Activated CD4-positive, alpha-beta T cell treated with anti-CD3 and anti-CD28 coated beads for 24 hours (primary cell): ENCODE results near the gene SLC16A3.
"Not testable (repeated sequence)": the region's sequence is repeated elsewhere in the genome, so short reads cannot be mapped to it uniquely, and the experiment has no call there.

ENCODE experiments used
- DNase-seq, 2 donors: peaks; one replicate each; pipeline ENCODE4 v3.0.0-alpha.2; 2020; ENCODE audit warnings: low read depth in 2 of 2

Gene SLC16A3

GRCh38 chr17:82204831-82205719, 23.8 kb upstream of the SLC16A3 start:
- DNase-seq = no peak

- peak; percentile 47 to 66 for DNase-seq
Measured at GRCh38 chr17:82205720-82206508, 22.9 kb upstream of the SLC16A3 start.

GRCh38 chr17:82210655-82211054, 18.2 kb upstream of the SLC16A3 start:
- DNase-seq = not testable (repeated sequence)

GRCh38 chr17:82212331-82213250, 16.3 kb upstream of the SLC16A3 start, which contains the start of gene CCDC57:
TSS of gene CCDC57 (minus strand) at chr17:82212842. CDS start at chr17:82201944, 10,898 bp downstream.
- DNase-seq = peak; percentile 46 to 69

- peak in 1 of 2 donors; percentile 51 for DNase-seq
Measured at GRCh38 chr17:82213251-82214011, 15.4 kb upstream of the SLC16A3 start.

- DNase-seq = no peak
Measured at GRCh38 chr17:82214012-82214628, 14.7 kb upstream of the SLC16A3 start.

- DNase-seq = no peak
Measured at GRCh38 chr17:82215095-82215971, 13.5 kb upstream of the SLC16A3 start.

GRCh38 chr17:82215972-82216300, 12.9 kb upstream of the SLC16A3 start:
- no peak for DNase-seq

GRCh38 chr17:82216301-82217119, 12.3 kb upstream of the SLC16A3 start:
- DNase-seq = no peak

GRCh38 chr17:82217120-82217529, 11.7 kb upstream of the SLC16A3 start:
- no peak for DNase-seq

GRCh38 chr17:82217530-82218204, 11.2 kb upstream of the SLC16A3 start:
- no peak for DNase-seq

- no peak for DNase-seq
Measured at GRCh38 chr17:82218349-82219075, 10.3 kb upstream of the SLC16A3 start.

GRCh38 chr17:82219083-82219482, 9.8 kb upstream of the SLC16A3 start:
- DNase-seq = no peak

GRCh38 chr17:82219753-82220709, 8.8 kb upstream of the SLC16A3 start:
- DNase-seq = no peak

GRCh38 chr17:82221341-82221902, 7.4 kb upstream of the SLC16A3 start:
- no peak for DNase-seq

- no peak for DNase-seq
Measured at GRCh38 chr17:82222816-82223215, 6.0 kb upstream of the SLC16A3 start.
